Fibroblast of pulmonary artery (primary cell): ENCODE data around the gene MAP4K3.
A peak's percentile ranks its signal among the peaks of the same experiment; 100 is the strongest.
"Not testable (repeated sequence)": the region's sequence is repeated elsewhere in the genome, so short reads cannot be mapped to it uniquely, and the experiment has no call there.

Experiments
- DNase-seq: peaks from one replicate; pipeline ENCODE4 v3.0.0-alpha.2; 2010; ENCODE audit warnings: low read depth
- H3K4me3 ChIP-seq: replicated peaks from 2 replicates; pipeline ENCODE4 v1.5.1; 2011; ENCODE audit warnings: low read depth, mild to moderate bottlenecking, control low read depth, low read length, moderate library complexity
- TF ChIP-seq, protein P1 (sequence below): IDR thresholded peaks from 2 replicates; pipeline ENCODE4 v1.5.1; 2011; ENCODE audit warnings: mild to moderate bottlenecking, control low read depth, low read length, inconsistent platforms; ENCODE audit errors: missing control alignments

The MAP4K3 gene

DNA sequence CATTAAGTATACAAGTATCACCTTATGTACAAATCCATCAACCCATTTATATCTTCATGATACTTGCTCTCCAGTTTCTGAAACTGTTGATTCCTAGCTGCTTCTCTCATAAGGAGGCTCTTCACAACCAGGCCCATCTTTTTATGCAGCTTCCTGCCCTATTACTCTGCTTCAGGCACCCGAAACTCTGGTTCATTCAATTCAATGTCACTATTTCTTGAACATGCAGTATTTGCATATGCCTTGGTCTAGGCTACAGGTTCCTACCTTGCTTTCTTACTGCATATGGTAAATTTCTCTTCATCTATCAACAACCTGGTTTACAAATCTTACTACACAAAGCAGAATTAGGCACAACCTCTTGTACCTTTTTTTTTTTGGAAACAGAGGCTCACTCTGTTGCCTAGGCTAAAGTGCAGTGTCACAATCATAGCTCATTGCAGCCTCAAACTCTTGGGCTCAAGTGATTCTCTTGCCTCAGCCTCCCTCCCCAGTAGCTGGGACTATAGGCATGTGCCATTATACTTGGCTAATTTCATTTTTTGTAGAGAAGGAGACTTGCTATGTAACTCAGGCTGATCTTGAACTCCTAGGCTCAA, 190.6 kb downstream of the MAP4K3 start:
- no peak for DNase-seq
- TF ChIP-seq, protein P1, sequence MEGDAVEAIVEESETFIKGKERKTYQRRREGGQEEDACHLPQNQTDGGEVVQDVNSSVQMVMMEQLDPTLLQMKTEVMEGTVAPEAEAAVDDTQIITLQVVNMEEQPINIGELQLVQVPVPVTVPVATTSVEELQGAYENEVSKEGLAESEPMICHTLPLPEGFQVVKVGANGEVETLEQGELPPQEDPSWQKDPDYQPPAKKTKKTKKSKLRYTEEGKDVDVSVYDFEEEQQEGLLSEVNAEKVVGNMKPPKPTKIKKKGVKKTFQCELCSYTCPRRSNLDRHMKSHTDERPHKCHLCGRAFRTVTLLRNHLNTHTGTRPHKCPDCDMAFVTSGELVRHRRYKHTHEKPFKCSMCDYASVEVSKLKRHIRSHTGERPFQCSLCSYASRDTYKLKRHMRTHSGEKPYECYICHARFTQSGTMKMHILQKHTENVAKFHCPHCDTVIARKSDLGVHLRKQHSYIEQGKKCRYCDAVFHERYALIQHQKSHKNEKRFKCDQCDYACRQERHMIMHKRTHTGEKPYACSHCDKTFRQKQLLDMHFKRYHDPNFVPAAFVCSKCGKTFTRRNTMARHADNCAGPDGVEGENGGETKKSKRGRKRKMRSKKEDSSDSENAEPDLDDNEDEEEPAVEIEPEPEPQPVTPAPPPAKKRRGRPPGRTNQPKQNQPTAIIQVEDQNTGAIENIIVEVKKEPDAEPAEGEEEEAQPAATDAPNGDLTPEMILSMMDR: no peak
- no peak overlapping the region for H3K4me3 ChIP-seq

DNA sequence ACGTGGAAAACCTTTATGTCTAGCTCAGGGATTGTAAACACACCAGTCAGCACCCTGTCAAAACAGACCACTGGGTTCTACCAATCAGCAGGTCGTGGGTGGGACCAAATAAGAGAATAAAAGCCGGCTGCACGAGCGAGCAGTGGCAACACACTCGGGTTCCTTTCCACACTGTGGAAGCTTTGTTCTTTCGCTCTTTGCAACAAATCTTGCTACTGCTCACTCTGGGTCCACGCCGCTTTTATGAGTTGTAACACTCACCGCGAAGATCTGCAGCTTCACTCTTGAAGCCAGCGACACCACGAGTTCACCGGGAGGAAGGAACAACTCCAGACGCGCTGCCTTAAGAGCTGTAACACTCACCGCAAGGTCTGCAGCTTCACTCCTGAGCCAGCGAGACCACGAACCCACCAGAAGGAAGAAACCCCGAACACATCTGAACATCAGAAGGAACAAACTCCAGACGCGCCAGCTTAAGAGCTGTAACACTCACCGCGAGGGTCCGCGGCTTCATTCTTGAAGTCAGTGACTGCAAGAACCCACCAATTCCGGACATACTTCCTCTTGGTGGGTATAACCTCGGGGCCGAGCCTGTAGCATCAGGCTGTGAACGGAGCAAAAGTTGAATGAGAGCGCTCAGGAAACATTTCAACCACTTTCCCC, 192.0 kb downstream of the MAP4K3 start:
- not testable (repeated sequence) for DNase-seq, H3K4me3 ChIP-seq

- DNase-seq, H3K4me3 ChIP-seq: not testable (repeated sequence)
Measured at GRCh38 chr2:39244241-39244862, 192.7 kb downstream of the MAP4K3 start.

GRCh38 chr2:39243469-39244123, 193.5 kb downstream of the MAP4K3 start, which contains the start of gene CDKL4:
Gene CDKL4 (minus strand): TSS chr2:39243970.
- peak within 1 kb of the TSS; percentile 28 for H3K4me3 ChIP-seq
- peak; percentile 6 for DNase-seq
- TF ChIP-seq, protein P1: no peak

DNA sequence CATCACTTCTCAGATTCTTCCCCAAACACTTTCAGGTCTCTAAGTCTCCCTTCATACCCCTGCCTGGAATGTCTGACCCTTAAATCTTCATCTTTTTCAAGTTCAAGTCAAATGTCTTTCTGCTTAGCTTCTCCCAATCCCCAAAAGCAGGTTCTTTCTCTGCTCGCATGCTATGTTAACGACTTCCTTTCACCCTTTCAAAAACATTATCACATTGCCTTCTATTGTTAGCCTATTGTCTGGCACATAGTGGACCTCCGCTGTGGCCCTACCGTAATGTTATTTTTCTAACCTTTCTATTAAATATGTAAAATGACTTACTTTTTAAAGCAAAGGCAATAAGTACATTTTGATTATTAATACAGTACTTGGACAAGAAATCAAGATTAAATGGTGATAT, 195.5 kb downstream of the MAP4K3 start:
- no peak overlapping the region for H3K4me3 ChIP-seq
- TF ChIP-seq, protein P1: no peak
- DNase-seq: no peak

DNA sequence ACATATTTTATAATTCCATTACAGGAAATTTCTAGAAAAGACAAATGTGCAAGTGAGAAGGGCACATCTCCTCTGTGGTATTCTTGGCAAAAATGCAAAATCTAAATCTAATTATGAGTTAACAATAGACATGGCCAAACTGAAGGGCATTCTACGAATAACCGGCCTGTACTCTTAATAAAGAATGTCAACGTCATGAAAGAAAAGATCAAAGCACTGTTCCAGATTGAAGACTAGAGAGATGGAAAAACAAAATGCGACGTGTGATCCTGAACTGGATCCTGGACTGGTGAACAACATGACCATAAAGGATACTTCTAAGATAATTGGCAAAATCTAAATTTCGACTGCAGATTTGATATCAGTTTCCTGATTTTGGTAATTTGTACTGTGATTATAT, 196.3 kb downstream of the MAP4K3 start:
- DNase-seq: no peak
- H3K4me3 ChIP-seq: no peak overlapping the region
- TF ChIP-seq, protein P1: no peak

DNA sequence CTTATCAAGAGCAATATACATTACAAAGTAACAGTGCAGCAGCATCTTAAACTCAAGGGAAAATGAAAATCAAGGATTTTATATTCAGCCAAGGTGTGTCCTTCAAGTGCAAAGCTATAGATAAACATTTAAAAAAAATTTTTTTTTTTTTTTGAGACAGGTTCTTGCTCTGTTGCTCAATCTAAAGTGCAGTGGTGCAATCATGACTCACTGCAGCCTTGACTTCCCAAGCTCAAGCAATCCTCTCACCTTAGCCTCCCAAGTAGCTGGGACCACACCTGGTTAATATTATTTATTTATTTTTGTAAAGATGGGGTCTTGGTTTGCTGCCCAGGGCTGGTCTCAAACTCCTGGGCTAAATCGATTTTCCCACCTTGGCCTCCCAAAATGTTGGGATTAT, 202.3 kb downstream of the MAP4K3 start:
- TF ChIP-seq, protein P1: no peak
- H3K4me3 ChIP-seq: no peak overlapping the region
- peak; percentile 51 for DNase-seq
